Caco-2 (cell line): Measurements from ENCODE around the gene PCDHGA5. TPM values are rescaled to one million over a fixed set of nuclear protein-coding genes. Genes with fewer than 3 reads are reported as not detected.
"Not testable (repeated sequence)": the region's sequence is repeated elsewhere in the genome, so short reads cannot be mapped to it uniquely, and the experiment has no call there.

Experiments used
- Bru-seq: library from RNA; stranded (reverse); fragments of 400-500 nt; gene quantifications from one replicate; lab custom pipeline; 2021; lab: Mats Ljungman, UMichigan
- BruChase-seq, 2 experiments: library from RNA; stranded (reverse); fragments of 400-500 nt; gene quantifications; one replicate each; lab custom pipeline; 2021; lab: Mats Ljungman, UMichigan
- BruUV-seq: library from RNA; stranded (reverse); fragments of 400-500 nt; replicated peaks from 2 replicates; lab custom pipeline; 2021; lab: Mats Ljungman, UMichigan
- CTCF ChIA-PET: fragments of 300-600 bp; sonication (Branson Sonifier 250); formaldehyde crosslinking; loops from one replicate; lab custom pipeline; 2022; ENCODE audit warnings: antibody characterized with exemption; lab: Charles Lee
- POLR2A ChIA-PET: fragments of 300-600 bp; sonication (Branson Sonifier 250); formaldehyde crosslinking; loops from one replicate; lab custom pipeline; 2022; ENCODE audit warnings: antibody characterized with exemption; lab: Charles Lee
- DNase-seq, 2 experiments: peaks; one replicate each; pipeline versions ENCODE4 v3.0.0 to v3.0.0-alpha.2; 2020 to 2022
- H3K27me3 ChIP-seq: replicated peaks from 2 replicates; pipeline ENCODE4 v1.6.0; 2011; ENCODE audit warnings: low read length; ENCODE audit not compliant: control insufficient read depth, insufficient read depth
- H3K36me3 ChIP-seq: 2 replicates; pipeline ENCODE4 v1.5.1; 2011; ENCODE audit warnings: low read length; ENCODE audit not compliant: control insufficient read depth, insufficient read depth
- H3K4me1 ChIP-seq: fragments of 250-450 bp; sonication (Bioruptor Pico); 2 replicates; pipeline ENCODE4 v1.5.1; 2020; ENCODE audit warnings: mild to moderate bottlenecking
- H3K4me3 ChIP-seq: 2 replicates; pipeline ENCODE4 v1.5.1; 2011; ENCODE audit warnings: low read depth, mild to moderate bottlenecking, control low read depth, low read length
- H3K9me3 ChIP-seq: fragments of 250-450 bp; sonication (Bioruptor Pico); 2 replicates; pipeline ENCODE4 v1.5.1; 2020; ENCODE audit warnings: mild to moderate bottlenecking, moderate library complexity
- H3K27ac Mint-ChIP-seq: one replicate; pipeline ENCODE4 v1.8.0; 2022; ENCODE audit warnings: mixed read lengths; ENCODE audit not compliant: unreplicated experiment
- H3K27me3 Mint-ChIP-seq: one replicate; pipeline ENCODE4 v1.8.0; 2022; ENCODE audit warnings: mixed read lengths; ENCODE audit not compliant: insufficient read depth, unreplicated experiment
- H3K36me3 Mint-ChIP-seq: one replicate; pipeline ENCODE4 v1.8.0; 2022; ENCODE audit warnings: mild to moderate bottlenecking, mixed read lengths; ENCODE audit not compliant: insufficient read depth, unreplicated experiment
- H3K4me1 Mint-ChIP-seq: one replicate; pipeline ENCODE4 v1.8.0; 2022; ENCODE audit warnings: low read depth, mixed read lengths; ENCODE audit not compliant: unreplicated experiment
- H3K4me3 Mint-ChIP-seq: one replicate; pipeline ENCODE4 v1.8.0; 2022; ENCODE audit warnings: mild to moderate bottlenecking, moderate library complexity, mixed read lengths; ENCODE audit not compliant: unreplicated experiment
- H3K9me3 Mint-ChIP-seq: one replicate; pipeline ENCODE4 v1.8.0; 2022; ENCODE audit warnings: mixed read lengths; ENCODE audit not compliant: unreplicated experiment
- CTCF ChIP-seq, 2 experiments: fragments of 200-600 bp in 1 of 2; IDR thresholded peaks; 1 replicate in 1 of 2; 2 replicates in 1 of 2; pipeline versions ENCODE4 v1.5.1 to v1.8.0; 2011 to 2022; ENCODE audit warnings: antibody characterized with exemption in 1 of 2, control low read depth in 1 of 2, inconsistent platforms in 1 of 2, low read depth in 1 of 2, low read length in 1 of 2, mild to moderate bottlenecking in 1 of 2, moderate library complexity in 1 of 2; ENCODE audit not compliant: insufficient read depth in 1 of 2, severe bottlenecking in 1 of 2, unreplicated experiment in 1 of 2
- intact Hi-C: fragments of 100-400 bp; cut with micrococcal nuclease; formaldehyde crosslinking; loops from one replicate; pipeline ENCODE4 v1.10.0; 2022; ENCODE audit not compliant: unreplicated experiment
- long read RNA-seq: library from polyadenylated mRNA; stranded (forward); transcript quantifications from one replicate; pipeline ENCODE4 v2.0.0, GENCODE V29; 2022
- total RNA-seq: library from RNA; stranded (reverse); gene quantifications from 2 replicates; pipeline ENCODE4 v1.2.3, GENCODE V29; 2022

PCDHGA5 gene
- total RNA-seq = 0.57 and 0.72 TPM in 2 replicates
- Bru-seq, nascent RNA = percentile 39 among the genes with signal in this experiment
- percentile 36 among the genes with signal in this experiment for BruChase-seq, experiment 1, labeled RNA remaining after a 2-hour chase
- percentile 48 among the genes with signal in this experiment for BruChase-seq, experiment 2, labeled RNA remaining after a 6-hour chase
- long read RNA-seq = 0 reads

GRCh38 chr5:141363952-141364660, at the start of gene PCDHGA5:
Gene PCDHGA5 (plus strand): TSS chr5:141364162. CDS start chr5:141364331, 169 bp downstream.
- Mint-ChIP-seq H3K27ac (no peak within 1 kb of the TSS), H3K9me3 (peaks cover 31% of the 10 kb centered on the region), H3K36me3 (no peaks in the 10 kb centered on the region), H3K27me3 (no peaks in the 10 kb centered on the region), H3K4me1 (no peaks in the 10 kb centered on the region), H3K4me3 (no peak within 1 kb of the TSS)
- TF ChIP-seq CTCF (IDR thresholded peaks at IDR 0.05; ENCODE audit: insufficient read depth in 1 of 2, low read depth in 1 of 2, low read length in 1 of 2, severe bottlenecking in 1 of 2, unreplicated experiment in 1 of 2) = no peak
- H3K27me3 ChIP-seq = no peaks in the 10 kb centered on the region
- ChIA-PET CTCF (interaction anchor here (1.9 kb wide), 1 partner anchor 200 kb away, joined by 6 read pairs; no protein-coding TSS in a partner anchor), POLR2A (no interaction called here)
- DNase-seq = no peak
- intact Hi-C loops = no loop called here
- H3K9me3 ChIP-seq = no peaks in the 10 kb centered on the region
- no peak within 1 kb of the TSS for H3K4me3 ChIP-seq
- no peaks in the 10 kb centered on the region for H3K4me1 ChIP-seq
- BruUV-seq = no TSS peak
- H3K36me3 ChIP-seq = no peaks in the 10 kb centered on the region

- H3K4me1 ChIP-seq, H3K27me3 ChIP-seq, H3K4me3 ChIP-seq, CTCF ChIA-PET, POLR2A ChIA-PET, intact Hi-C loops, BruUV-seq, H3K27ac Mint-ChIP-seq, H3K4me1 Mint-ChIP-seq, DNase-seq, H3K27me3 Mint-ChIP-seq, H3K4me3 Mint-ChIP-seq, H3K36me3 ChIP-seq: not testable (repeated sequence)
- Mint-ChIP-seq H3K9me3 (peaks cover 39% of the 10 kb centered on the region), H3K36me3 (peaks cover 67% of the 10 kb centered on the region)
- peaks cover 22% of the 10 kb centered on the region for H3K9me3 ChIP-seq
Measured at GRCh38 chr5:141316963-141317362, 47.0 kb upstream of the PCDHGA5 start.

GRCh38 chr5:141319202-141319601, 44.8 kb upstream of the PCDHGA5 start:
- Histone ChIP-seq H3K4me3 (no peak overlapping the region), H3K36me3 (peaks cover 6% of the 10 kb centered on the region; the same call in 1 of the 2 replicates), H3K9me3 (peaks cover 22% of the 10 kb centered on the region), H3K4me1 (peaks cover 5% of the 10 kb centered on the region; the same call in 1 of the 2 replicates), H3K27me3 (no peaks in the 10 kb centered on the region)
- peaks cover 61% of the 10 kb centered on the region for H3K36me3 Mint-ChIP-seq
- no peak for TF ChIP-seq CTCF (IDR thresholded peaks at IDR 0.05; ENCODE audit: insufficient read depth in 1 of 2, low read depth in 1 of 2, low read length in 1 of 2, severe bottlenecking in 1 of 2, unreplicated experiment in 1 of 2)
- ChIA-PET CTCF (interaction anchor here (0.7 kb wide), 1 partner anchor 283 kb away, joined by 3 read pairs; no protein-coding TSS in a partner anchor), POLR2A (no interaction called here)
- BruUV-seq = no TSS peak
- H3K27ac Mint-ChIP-seq = peak overlapping the region; percentile 100
- peaks cover 6% of the 10 kb centered on the region for H3K4me1 Mint-ChIP-seq
- H3K9me3 Mint-ChIP-seq = peaks cover 37% of the 10 kb centered on the region
- no peak for DNase-seq
- intact Hi-C loops = no loop called here
- H3K4me3 Mint-ChIP-seq = peak overlapping the region; percentile 96
- H3K27me3 Mint-ChIP-seq = no peaks in the 10 kb centered on the region
